K562 (cell line): ENCODE data around the gene ARHGEF6. TPM values are rescaled to one million over a fixed set of nuclear protein-coding genes. Genes with fewer than 3 reads are reported as not detected.

Experiments
- ATAC-seq: fragments of 200-7000 bp; cut with Tn5 transposase; 3 replicates; pipeline ENCODE4 v1.9.1; 2020; ENCODE audit warnings: moderate library complexity
- BruUV-seq: library from RNA; stranded (reverse); fragments of 400-500 nt; replicated peaks from 2 replicates; lab custom pipeline; 2021; lab: Mats Ljungman, UMichigan
- CTCF ChIA-PET: fragments of 300-600 bp; formaldehyde crosslinking; extraction: SDS; loops from one replicate; lab custom pipeline; 2021; ENCODE audit warnings: low intra/inter-chr PET ratio; lab: Yijun Ruan, JAX
- POLR2A ChIA-PET: fragments of 300-600, 350-650 bp; sonication (Branson Sonifier 250); formaldehyde crosslinking; extraction: SDS; loops from one replicate; lab custom pipeline; 2021; ENCODE audit warnings: antibody characterized with exemption, inconsistent platforms; lab: Yijun Ruan, JAX
- DNase-seq, 4 experiments: peaks; one replicate each; pipeline versions ENCODE4 v3.0.0 to v3.0.0-alpha.2; 2011 to 2018; ENCODE audit warnings: low spot score in 3 of 4, mixed read lengths in 3 of 4; ENCODE audit errors: extremely low read depth in 1 of 4
- FAIRE-seq: peaks from 2 replicates; lab custom pipeline; 2011; peaks lifted over from hg19 to GRCh38; lab: Jason Lieb, UNC
- H2AFZ ChIP-seq: 2 replicates; pipeline ENCODE4 v1.6.0; 2011; ENCODE audit warnings: low read depth, low read length, control low read depth, inconsistent platforms
- H3K27ac ChIP-seq: fragments of 200-600 bp; 3 replicates; pipeline ENCODE4 v1.8.0; 2011; ENCODE audit warnings: low read depth, mild to moderate bottlenecking, control low read depth, inconsistent platforms, low read length, moderate library complexity, mixed read lengths; ENCODE audit errors: extremely low read depth
- H3K27me3 ChIP-seq, 2 experiments: fragments of 300-600 bp in 1 of 2; 2 replicates in 1 of 2; 3 replicates in 1 of 2; pipeline versions ENCODE4 v1.6.0 to v1.8.0; 2011; ENCODE audit warnings: inconsistent platforms in 2 of 2, low read length in 2 of 2, mild to moderate bottlenecking in 1 of 2, mixed read lengths in 1 of 2, moderate library complexity in 1 of 2; ENCODE audit not compliant: control insufficient read depth in 2 of 2, insufficient read depth in 2 of 2
- H3K36me3 ChIP-seq: fragments of 300-600 bp; 3 replicates; pipeline ENCODE4 v1.8.0; 2011; ENCODE audit warnings: mild to moderate bottlenecking, low read length, inconsistent platforms; ENCODE audit not compliant: control insufficient read depth, insufficient read depth
- H3K4me1 ChIP-seq, 2 experiments: fragments of 200-600 bp in 1 of 2; replicated peaks in 1 of 2; 2 replicates in 1 of 2; 3 replicates in 1 of 2; pipeline versions ENCODE4 v1.5.1 to v1.8.0; 2011; ENCODE audit warnings: inconsistent platforms in 2 of 2, low read length in 2 of 2, mild to moderate bottlenecking in 1 of 2, mixed read lengths in 1 of 2, moderate library complexity in 1 of 2; ENCODE audit not compliant: control insufficient read depth in 2 of 2, insufficient read depth in 2 of 2
- H3K4me2 ChIP-seq: 2 replicates; pipeline ENCODE4 v1.6.1; 2011; ENCODE audit warnings: low read length, control low read depth, inconsistent platforms, mixed read lengths; ENCODE audit not compliant: insufficient read depth
- H3K4me3 ChIP-seq: fragments of 200-600 bp; sonication (generic), shearing (Covaris generic); 2 replicates; pipeline ENCODE4 v1.5.1; 2016; ENCODE audit warnings: control low read depth, inconsistent platforms
- H3K79me2 ChIP-seq: fragments of 200-600 bp; 3 replicates; pipeline ENCODE4 v1.8.0; 2011; ENCODE audit warnings: low read length, inconsistent platforms; ENCODE audit not compliant: control insufficient read depth, insufficient read depth
- H3K9ac ChIP-seq, 2 experiments: 2 replicates each; pipeline versions ENCODE4 v1.6.0 to v1.6.1; 2011; ENCODE audit warnings: low read depth in 2 of 2, low read length in 2 of 2, control low read depth in 1 of 2, inconsistent platforms in 1 of 2, mild to moderate bottlenecking in 1 of 2, mixed read lengths in 1 of 2; ENCODE audit not compliant: insufficient read depth in 1 of 2
- H3K9me1 ChIP-seq: one replicate; pipeline ENCODE4 v1.6.0; 2011; ENCODE audit warnings: inconsistent platforms, mild to moderate bottlenecking, low read length, moderate library complexity; ENCODE audit not compliant: control insufficient read depth, insufficient read depth
- H3K9me3 ChIP-seq: replicated peaks from 2 replicates; pipeline ENCODE4 v1.5.1; 2011; ENCODE audit warnings: low read depth, low read length, inconsistent platforms; ENCODE audit not compliant: control insufficient read depth, insufficient read depth
- H4K20me1 ChIP-seq: replicated peaks from 2 replicates; pipeline ENCODE4 v1.6.1; 2011; ENCODE audit warnings: low read length, inconsistent platforms, mixed read lengths; ENCODE audit not compliant: control insufficient read depth, insufficient read depth
- ARID1B ChIP-seq: fragments of 450-650 bp; IDR thresholded peaks from 2 replicates; pipeline ENCODE4 v1.6.1; 2016; ENCODE audit warnings: antibody characterized with exemption, mild to moderate bottlenecking, inconsistent platforms
- BCL6 ChIP-seq: fragments of 250-450 bp; sonication (Bioruptor Pico); IDR thresholded peaks from 2 replicates; pipeline ENCODE4 v1.4.0; 2020
- CBFA2T3 ChIP-seq: fragments of 450-650 bp; IDR thresholded peaks from 2 replicates; pipeline ENCODE4 v1.6.1; 2017
- CBX1 ChIP-seq: sonication (generic); IDR thresholded peaks from 2 replicates; pipeline ENCODE4 v1.6.1; 2016; ENCODE audit warnings: antibody characterized with exemption, low read depth, mild to moderate bottlenecking
- CTBP1 ChIP-seq: fragments of 450-650 bp; IDR thresholded peaks from 2 replicates; pipeline ENCODE4 v1.6.1; 2016; ENCODE audit warnings: borderline replicate concordance
- MXD1 ChIP-seq: fragments of 250-450 bp; sonication (Bioruptor Pico); IDR thresholded peaks from 2 replicates; pipeline ENCODE4 v1.8.0; 2021; ENCODE audit warnings: borderline replicate concordance, mild to moderate bottlenecking, moderate library complexity; ENCODE audit not compliant: poor library complexity, severe bottlenecking
- NR3C1 ChIP-seq: sonication (generic); formaldehyde crosslinking; IDR thresholded peaks from 2 replicates; pipeline ENCODE4 v1.8.1; 2022; ENCODE audit warnings: missing genetic modification reagents
- RAD51 ChIP-seq: fragments of 450-650 bp; IDR thresholded peaks from 2 replicates; pipeline ENCODE4 v1.7.1; 2016; ENCODE audit warnings: low read depth, mild to moderate bottlenecking, borderline replicate concordance
- TCF7 ChIP-seq: sonication (generic); IDR thresholded peaks from 2 replicates; pipeline ENCODE4 v1.6.1; 2016; ENCODE audit warnings: antibody characterized with exemption, borderline replicate concordance
- UBTF ChIP-seq, 2 experiments: IDR thresholded peaks; 2 replicates each; pipeline ENCODE4 v1.6.1; 2012; ENCODE audit warnings: improper control_type of control experiment in 2 of 2, low read depth in 2 of 2, low read length in 2 of 2, borderline replicate concordance in 1 of 2
- YBX1 ChIP-seq: fragments of 450-650 bp; IDR thresholded peaks from 2 replicates; pipeline ENCODE4 v1.7.1; 2016; ENCODE audit warnings: mild to moderate bottlenecking
- ZBTB12 ChIP-seq: fragments of 250-450 bp; sonication (Bioruptor Pico); IDR thresholded peaks from 2 replicates; pipeline ENCODE4 v1.4.0; 2020
- ZFP1 ChIP-seq: fragments of 450-650 bp; formaldehyde crosslinking; IDR thresholded peaks from 2 replicates; pipeline ENCODE4 v1.4.0; 2020; ENCODE audit warnings: mild to moderate bottlenecking, mixed read lengths
- ZNF589 ChIP-seq: fragments of 200-800 bp; sonication (Bioruptor generic); IDR thresholded peaks from 2 replicates; pipeline ENCODE4 v1.6.1; 2016; ENCODE audit warnings: low read depth, missing genetic modification characterization, missing compliant biosample characterization
- ZNF696 ChIP-seq: fragments of 250-450 bp; sonication (Bioruptor Pico); conservative IDR thresholded peaks from 2 replicates; pipeline ENCODE4 v1.4.0; 2020; ENCODE audit warnings: mild to moderate bottlenecking, moderate library complexity
- ZSCAN29 ChIP-seq: fragments of 450-650 bp; IDR thresholded peaks from 2 replicates; pipeline ENCODE4 v1.6.1; 2017
- WGBS: fragments of 100-300 bp; shearing (Covaris generic); methylation state at CpG from one replicate; pipeline ENCODE4 v1.1.6; 2016; ENCODE audit warnings: low coverage, mixed read lengths; ENCODE audit not compliant: insufficient coverage; ENCODE audit errors: missing lambda C conversion rate; 5-methylcytosine and 5-hydroxymethylcytosine counted together
- in situ Hi-C: fragments of 300-500 bp; cut with MboI; formaldehyde crosslinking; loops from 4 replicates; pipeline ENCODE4 v1.15.0; 2018; ENCODE audit warnings: inconsistent platforms, mixed read lengths
- intact Hi-C: fragments of 100-400 bp; cut with micrococcal nuclease; formaldehyde crosslinking; loops from 2 replicates; pipeline ENCODE4 v1.14.2; 2022
- polyA plus RNA-seq, 8 experiments: library from polyadenylated mRNA; depleted of rRNA in 4 of 8; stranded (reverse) in 5 of 8; unstranded in 3 of 8; fragments of >200 nt; fragmentation: Nextera tagmentation in 2 of 8; fragmentation: Illumina TruSeq in 1 of 8; extraction: Ambion mirVana in 2 of 8; extraction: Trizol in 1 of 8; gene quantifications; 2 replicates each; pipeline versions ENCODE4 v1.2.1 to v1.2.3, GENCODE V29; 2011 to 2014; ENCODE audit warnings: inconsistent platforms in 1 of 8, missing spikeins in 1 of 8
- total RNA-seq, 7 experiments: library from RNA; depleted of rRNA in 6 of 7; stranded (reverse); fragments of >200 nt in 6 of 7; fragmentation: Illumina TruSeq in 2 of 7; extraction: Trizol in 2 of 7; gene quantifications; 2 replicates each; pipeline versions ENCODE4 v1.2.1 to v1.2.3, GENCODE V29; 2011 to 2021; ENCODE audit warnings: low replicate concordance in 1 of 7

ARHGEF6 gene
- total and polyA plus RNA-seq, 9 of the 15 experiments (the other 6 are each of a cell fraction or from before 2014, with no cell fraction given), result 2.9 to 22.1 (median 13.3) TPM

GRCh38 chrX:136819031-136819703 is 38.4 kb upstream of the ARHGEF6 start:
- Histone ChIP-seq H2AFZ (no peak overlapping the region), H3K9me3 (no peaks in the 10 kb centered on the region), H3K4me1 (peaks cover 0 to 4% of the 10 kb centered on the region in 2 experiments; a peak in 2 of 5 replicates), H3K36me3 (0 out of 3 replicates have a peak, but pooled peaks cover 2% of the 10 kb centered on the region), H3K9ac (no peak overlapping the region), H3K4me2 (no peak overlapping the region), H4K20me1 (no peaks in the 10 kb centered on the region), H3K79me2 (no peaks in the 10 kb centered on the region), H3K4me3 (no peak overlapping the region), H3K27ac (no peak overlapping the region), H3K9me1 (no peaks in the 10 kb centered on the region), H3K27me3 (no peaks in the 10 kb centered on the region)
- 20% methylated on average over 3 of the region's 5 CpGs for WGBS
- CTCF ChIA-PET, result no interaction called here
- FAIRE-seq, result no peak
- intact Hi-C loops, result no loop called here
- in situ Hi-C loops, result no loop called here
- POLR2A ChIA-PET, result interaction anchor here (0.7 kb wide), 1 partner anchor 271 kb away, joined by 3 read pairs; no protein-coding TSS in a partner anchor
- peak in 1 of 4 experiments; percentile 6 for DNase-seq
- BruUV-seq, result no TSS peak
- ATAC-seq, result peak; percentile 49
- TF ChIP-seq UBTF (IDR thresholded peaks at IDR 0.05; ENCODE audit: borderline replicate concordance in 1 of 2, low read depth in 2 of 2, low read length in 2 of 2) (no peak), RAD51 (no peak), NR3C1 (CRISPR knock-in tag) (no peak), ZNF589 (CRISPR knock-in tag) (no peak), MXD1 (CRISPR knock-in tag) (no peak), ZSCAN29 (no peak), YBX1 (no peak), CTBP1 (0 out of 2 replicates have a peak, but pooled peaks have one; percentile 7), CBFA2T3 (peak; percentile 29; the same call in 1 of the 2 replicates), CBX1 (no peak), ZNF696 (CRISPR knock-in tag) (no peak), BCL6 (no peak), TCF7 (no peak), ZFP1 (CRISPR knock-in tag) (no peak), ZBTB12 (CRISPR knock-in tag) (no peak), ARID1B (0 out of 2 replicates have a peak, but pooled peaks have one; percentile 40)
